ENCODE measurements around the gene RAB1B. TPM values are rescaled to one million over a fixed set of nuclear protein-coding genes. Genes with fewer than 3 reads are reported as not detected.

Gene RAB1B
- total RNA-seq, 4 donors from 2014 or later: 89.8 to 141 (median 131) TPM

GRCh38 chr11:66315921-66316811 lies 47.7 kb downstream of the RAB1B start:
- peak overlapping the region; percentile 79 to 95 (median 88) for H3K27ac ChIP-seq
- H3K27me3 ChIP-seq: no peaks in the 10 kb centered on the region
- 61% methylated on average over 41 of the region's 52 CpGs; no CpG with 5 or more reads in 1 of the 2 donors for WGBS, 2 donors (ENCODE audit: low coverage in 1 of 2)
- H3K9me3 ChIP-seq: no peaks in the 10 kb centered on the region
- H3K4me1 ChIP-seq: peaks cover 18 to 47% (median 32%) of the 10 kb centered on the region in 4 donors
- peak overlapping the region; percentile 25 to 44 (median 40) for H3K4me3 ChIP-seq
- intact Hi-C loops (cut with DNase I; ENCODE audit: low total_unique reads): no loop called here
- DNase-seq: no peak
- in situ Hi-C loops (cut with MboI; ENCODE audit: low pct_ligation_motif_present in 1 of 4, low pct_unique_long_range_greater_than_20kb in 1 of 4, low sequenced_read_pairs in 3 of 4): no loop called here
- TF ChIP-seq EP300 (IDR thresholded peaks at IDR 0.05; ENCODE audit: low read depth): no peak
- no peak for TF ChIP-seq POLR2AphosphoS5 (IDR thresholded peaks at IDR 0.05)
- no peak for TF ChIP-seq POLR2A (IDR thresholded peaks at IDR 0.05)
- no peak for TF ChIP-seq CTCF (IDR thresholded peaks at IDR 0.05)
- H3K36me3 ChIP-seq: no peaks in the 10 kb centered on the region

GRCh38 chr11:66316849-66317251 lies 48.4 kb downstream of the RAB1B start, which contains the start of gene CD248:
TSS of gene CD248 (minus strand) at chr11:66317044. CDS start at chr11:66317027, 17 bp downstream.
- WGBS, 2 donors (ENCODE audit: low coverage in 1 of 2): 49% methylated on average over 21 of the region's 29 CpGs; no CpG with 5 or more reads in 1 of the 2 donors
- H3K9me3 ChIP-seq: no peaks in the 10 kb centered on the region
- peak within 1 kb of the TSS; percentile 79 to 95 (median 88) for H3K27ac ChIP-seq
- in situ Hi-C loops (cut with MboI; ENCODE audit: low pct_ligation_motif_present in 1 of 4, low pct_unique_long_range_greater_than_20kb in 1 of 4, low sequenced_read_pairs in 3 of 4) (no loop called here), intact Hi-C loops (cut with DNase I; ENCODE audit: low total_unique reads) (no loop called here)
- H3K36me3 ChIP-seq: no peaks in the 10 kb centered on the region
- peak; percentile 43 for DNase-seq
- TF ChIP-seq POLR2AphosphoS5 (IDR thresholded peaks at IDR 0.05) (peak in 2 of 3 donors; percentile 26 to 38), CTCF (IDR thresholded peaks at IDR 0.05) (no peak)
- peaks cover 16 to 43% (median 29%) of the 10 kb centered on the region in 4 donors for H3K4me1 ChIP-seq
- H3K27me3 ChIP-seq: no peaks in the 10 kb centered on the region
- H3K4me3 ChIP-seq: peak within 1 kb of the TSS; percentile 25 to 44 (median 40)

GRCh38 chr11:66317322-66317722 lies 48.9 kb downstream of the RAB1B start:
- no peak for TF ChIP-seq EP300 (IDR thresholded peaks at IDR 0.05; ENCODE audit: low read depth)
- no peak for TF ChIP-seq POLR2A (IDR thresholded peaks at IDR 0.05)
- no peak for TF ChIP-seq CTCF (IDR thresholded peaks at IDR 0.05)
- TF ChIP-seq POLR2AphosphoS5 (IDR thresholded peaks at IDR 0.05): no peak
- Histone ChIP-seq H3K9me3 (no peaks in the 10 kb centered on the region), H3K4me3 (peak overlapping the region; percentile 25 to 44 (median 40)), H3K36me3 (no peaks in the 10 kb centered on the region), H3K27me3 (no peaks in the 10 kb centered on the region), H3K4me1 (peaks cover 16 to 41% (median 29%) of the 10 kb centered on the region in 4 donors), H3K27ac (peak overlapping the region; percentile 79 to 95 (median 88))
- WGBS, 2 donors (ENCODE audit: low coverage in 1 of 2): 40 to 51% methylated on average over 1 to 12 of the region's 14 CpGs
- intact Hi-C loops (cut with DNase I; ENCODE audit: low total_unique reads): no loop called here
- no peak for DNase-seq
- in situ Hi-C loops (cut with MboI; ENCODE audit: low pct_ligation_motif_present in 1 of 4, low pct_unique_long_range_greater_than_20kb in 1 of 4, low sequenced_read_pairs in 3 of 4): no loop called here

- 42% methylated on average over 15 of the region's 16 CpGs; no CpG with 5 or more reads in 1 of the 2 donors for WGBS, 2 donors (ENCODE audit: low coverage in 1 of 2)
- in situ Hi-C loops (cut with MboI; ENCODE audit: low pct_ligation_motif_present in 1 of 4, low pct_unique_long_range_greater_than_20kb in 1 of 4, low sequenced_read_pairs in 3 of 4) (no loop called here), intact Hi-C loops (cut with DNase I; ENCODE audit: low total_unique reads) (no loop called here)
- no peak for TF ChIP-seq POLR2A (IDR thresholded peaks at IDR 0.05)
- no peak for TF ChIP-seq CTCF (IDR thresholded peaks at IDR 0.05)
- TF ChIP-seq POLR2AphosphoS5 (IDR thresholded peaks at IDR 0.05): no peak
- no peak for TF ChIP-seq EP300 (IDR thresholded peaks at IDR 0.05; ENCODE audit: low read depth)
- Histone ChIP-seq H3K27ac (peak overlapping the region; percentile 79 to 95 (median 88)), H3K4me3 (no peak overlapping the region), H3K9me3 (no peaks in the 10 kb centered on the region), H3K27me3 (no peaks in the 10 kb centered on the region), H3K4me1 (peaks cover 15 to 39% (median 28%) of the 10 kb centered on the region in 4 donors), H3K36me3 (no peaks in the 10 kb centered on the region)
- peak; percentile 47 for DNase-seq
Measured at GRCh38 chr11:66317723-66318599, 49.5 kb downstream of the RAB1B start.

Measured in transverse colon (tissue), 4 donors.